IPS DF 6.9 (cell line): ENCODE data around the gene KLHL34.

Experiments
- DNase-seq: peaks from one replicate; pipeline ENCODE4 v3.0.0-alpha.2; 2013; ENCODE audit warnings: low read depth, low spot score
- H3K27ac ChIP-seq: one replicate; pipeline ENCODE4 v1.5.1; 2013; ENCODE audit warnings: low read length, control low read depth
- H3K27me3 ChIP-seq: 2 replicates; pipeline ENCODE4 v1.6.1; 2013; ENCODE audit warnings: mild to moderate bottlenecking, low read length; ENCODE audit not compliant: control insufficient read depth, insufficient read depth
- H3K36me3 ChIP-seq: 2 replicates; pipeline ENCODE4 v1.6.1; 2013; ENCODE audit warnings: low read length; ENCODE audit not compliant: control insufficient read depth, insufficient read depth
- H3K4me1 ChIP-seq: 2 replicates; pipeline ENCODE4 v1.6.1; 2013; ENCODE audit warnings: low read length; ENCODE audit not compliant: control insufficient read depth, insufficient read depth
- H3K4me3 ChIP-seq: 2 replicates; pipeline ENCODE4 v1.5.1; 2013; ENCODE audit warnings: mild to moderate bottlenecking, low read length
- H3K9me3 ChIP-seq: 2 replicates; pipeline ENCODE4 v1.6.1; 2013; ENCODE audit warnings: low read length, inconsistent platforms; ENCODE audit not compliant: control insufficient read depth, insufficient read depth
- WGBS: extraction: QIAGEN DNeasy Blood & Tissue Kit; methylation state at CpG from one replicate; pipeline ENCODE4 v1.1.7; 2013; ENCODE audit warnings: mixed read lengths, missing lambda C conversion rate; ENCODE audit not compliant: insufficient read length, insufficient coverage; 5-methylcytosine and 5-hydroxymethylcytosine counted together

Gene KLHL34

DNA sequence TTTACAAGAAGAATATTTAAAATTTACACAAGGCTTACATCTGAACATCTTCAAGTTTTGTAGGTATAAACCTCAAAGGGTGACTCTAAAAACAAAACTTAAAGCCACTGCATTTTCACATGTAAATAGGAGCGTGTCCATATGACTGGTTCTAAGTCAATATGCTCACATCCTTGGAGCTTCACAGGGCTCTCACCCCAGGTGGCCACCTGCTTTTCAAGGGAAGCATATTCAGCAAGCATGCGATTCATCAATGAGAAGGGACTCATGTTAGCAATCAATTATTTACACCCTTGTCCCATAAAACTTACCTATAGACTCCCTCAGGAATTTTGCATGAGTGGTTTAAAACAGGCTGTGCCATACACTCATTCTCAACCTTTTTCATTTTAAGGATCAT is 17.8 kb upstream of the KLHL34 start:
- WGBS = no CpG with 5 or more reads among the region's 2 CpGs
- Histone ChIP-seq H3K4me1 (no peaks in the 10 kb centered on the region), H3K4me3 (no peak overlapping the region), H3K9me3 (no peaks in the 10 kb centered on the region), H3K27ac (no peak overlapping the region), H3K36me3 (no peaks in the 10 kb centered on the region), H3K27me3 (no peaks in the 10 kb centered on the region)
- no peak for DNase-seq

DNA sequence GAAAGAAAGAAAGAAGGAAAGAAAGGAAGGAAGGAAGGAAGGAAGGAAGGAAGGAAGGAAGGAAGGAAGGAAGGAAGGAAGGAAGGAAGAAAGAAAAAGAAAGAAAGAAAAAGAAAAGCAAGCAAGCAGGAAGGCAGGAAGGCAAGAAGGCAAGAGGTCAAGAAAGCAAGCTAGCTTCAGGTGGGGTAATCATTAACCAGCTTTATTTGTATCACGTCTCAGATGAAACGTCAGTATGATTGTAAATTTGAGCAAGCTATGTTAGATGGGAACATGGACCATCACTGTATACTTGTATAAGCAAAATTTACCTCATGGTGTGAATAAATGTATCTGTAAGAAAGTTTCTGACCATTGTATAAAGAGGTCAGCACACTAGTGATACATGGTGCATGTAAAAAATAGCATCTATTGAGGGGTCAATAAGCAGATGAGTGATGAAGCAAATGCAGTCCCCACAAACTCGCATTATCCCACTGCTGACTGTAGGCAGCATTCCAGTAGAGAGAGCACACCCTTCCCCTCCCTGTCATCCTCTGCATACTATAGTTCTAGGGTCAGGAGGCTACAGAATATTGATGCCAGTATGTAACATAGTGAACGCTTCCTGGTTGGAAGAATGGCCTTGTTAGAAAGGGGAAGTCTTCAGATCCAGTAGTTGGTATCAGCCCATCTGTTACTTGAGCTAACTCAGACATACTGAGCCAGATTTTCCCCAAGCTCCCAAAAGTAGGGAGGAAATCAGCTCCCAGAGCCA is 16.5 kb upstream of the KLHL34 start:
- Histone ChIP-seq H3K36me3 (no peaks in the 10 kb centered on the region), H3K9me3 (no peaks in the 10 kb centered on the region), H3K4me1 (no peaks in the 10 kb centered on the region), H3K27me3 (no peaks in the 10 kb centered on the region), H3K27ac (no peak overlapping the region), H3K4me3 (no peak overlapping the region)
- no peak for DNase-seq
- whole genome bisulfite sequencing = no CpG with 5 or more reads among the region's 4 CpGs

- no peak for DNase-seq
- Histone ChIP-seq H3K36me3 (no peaks in the 10 kb centered on the region), H3K27me3 (no peaks in the 10 kb centered on the region), H3K9me3 (no peaks in the 10 kb centered on the region), H3K27ac (no peak overlapping the region), H3K4me1 (no peaks in the 10 kb centered on the region), H3K4me3 (no peak overlapping the region)
- no CpG with 5 or more reads among the region's 4 CpGs for WGBS
These were observed 8.5 kb upstream of the KLHL34 start for GRCh38 chrX:21666679-21667078.

- DNase-seq = no peak
- no peak overlapping the region for H3K4me3 ChIP-seq
- no peak overlapping the region for H3K27ac ChIP-seq
- no peaks in the 10 kb centered on the region for H3K36me3 ChIP-seq
- H3K27me3 ChIP-seq = no peaks in the 10 kb centered on the region
- no CpG with 5 or more reads among the region's 4 CpGs for WGBS
- no peaks in the 10 kb centered on the region for H3K9me3 ChIP-seq
- H3K4me1 ChIP-seq = no peaks in the 10 kb centered on the region
These were observed 8.1 kb upstream of the KLHL34 start for GRCh38 chrX:21666252-21666651.

DNA sequence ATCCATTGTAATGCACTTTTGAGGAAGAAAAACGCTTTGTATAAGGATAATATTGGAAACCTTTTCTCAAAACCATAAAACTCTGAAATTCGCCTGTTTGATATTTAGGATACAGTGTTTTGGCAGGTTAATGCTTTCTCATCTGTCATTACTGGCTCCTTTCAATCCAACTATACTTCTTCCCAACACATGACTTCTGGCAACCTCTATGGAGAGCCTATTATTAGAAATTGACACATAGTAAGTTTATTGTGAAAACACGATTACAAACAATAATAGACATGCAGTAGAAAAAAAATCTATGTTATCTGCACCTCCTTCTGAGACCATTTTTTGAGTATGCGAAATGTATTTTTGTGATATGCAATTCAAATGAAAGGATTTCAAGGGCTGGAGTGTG is 4.6 kb upstream of the KLHL34 start:
- no peaks in the 10 kb centered on the region for H3K9me3 ChIP-seq
- DNase-seq = no peak
- no peaks in the 10 kb centered on the region for H3K36me3 ChIP-seq
- WGBS = no CpG with 5 or more reads among the region's 4 CpGs
- no peak overlapping the region for H3K4me3 ChIP-seq
- no peak overlapping the region for H3K27ac ChIP-seq
- H3K27me3 ChIP-seq = no peaks in the 10 kb centered on the region
- H3K4me1 ChIP-seq = no peaks in the 10 kb centered on the region

DNA sequence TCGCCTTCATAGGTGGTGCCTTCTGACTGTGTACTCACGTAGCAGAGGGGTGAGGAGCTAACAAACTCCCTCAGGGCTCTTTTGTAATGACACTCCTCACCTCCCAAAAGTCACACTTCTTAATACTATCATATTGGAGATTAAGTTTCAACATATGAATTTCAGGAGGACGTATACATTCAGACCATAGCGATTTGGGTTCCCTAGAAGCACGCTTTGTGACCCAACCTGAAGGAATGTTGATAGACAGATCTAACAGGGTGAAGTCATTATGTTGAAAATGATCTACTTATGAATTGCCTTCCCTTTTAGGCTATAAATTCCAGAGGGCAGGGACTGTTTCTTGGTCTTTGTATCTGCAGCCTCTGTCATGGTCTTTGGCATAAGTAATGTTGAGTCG is 3.2 kb upstream of the KLHL34 start:
- Histone ChIP-seq H3K4me3 (no peak overlapping the region), H3K36me3 (no peaks in the 10 kb centered on the region), H3K27me3 (no peaks in the 10 kb centered on the region), H3K4me1 (no peaks in the 10 kb centered on the region), H3K27ac (no peak overlapping the region), H3K9me3 (no peaks in the 10 kb centered on the region)
- no peak for DNase-seq
- WGBS = no CpG with 5 or more reads among the region's 6 CpGs

DNA sequence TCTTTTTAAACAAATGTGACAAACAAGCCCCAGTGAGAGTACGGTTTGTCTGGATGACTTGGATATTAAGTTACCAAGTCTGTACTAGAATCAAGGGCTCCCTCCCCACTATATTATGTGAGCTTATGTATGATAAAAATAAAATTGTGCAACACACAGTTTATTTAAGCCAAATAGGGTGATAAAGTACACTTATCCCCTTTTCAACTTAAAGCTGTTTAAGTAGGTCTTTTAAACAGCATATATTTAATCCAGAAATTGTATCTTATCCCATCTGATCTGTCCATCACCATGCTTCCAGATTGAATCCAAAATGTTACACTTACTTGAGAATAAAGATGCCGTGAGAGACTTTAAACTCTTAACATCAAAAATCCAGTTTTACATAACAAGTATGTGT is 2.0 kb upstream of the KLHL34 start:
- Histone ChIP-seq H3K4me3 (no peak overlapping the region), H3K9me3 (no peaks in the 10 kb centered on the region), H3K36me3 (no peaks in the 10 kb centered on the region), H3K4me1 (no peaks in the 10 kb centered on the region), H3K27ac (no peak overlapping the region), H3K27me3 (no peaks in the 10 kb centered on the region)
- DNase-seq = no peak
- no CpG with 5 or more reads among the region's 2 CpGs for WGBS

- Histone ChIP-seq H3K4me3 (no peak overlapping the region), H3K4me1 (no peaks in the 10 kb centered on the region), H3K27ac (no peak overlapping the region), H3K9me3 (no peaks in the 10 kb centered on the region), H3K36me3 (no peaks in the 10 kb centered on the region), H3K27me3 (no peaks in the 10 kb centered on the region)
- WGBS = no CpG with 5 or more reads among the region's 3 CpGs
- no peak for DNase-seq
These were observed 1.2 kb upstream of the KLHL34 start for GRCh38 chrX:21659320-21659719.

GRCh38 chrX:21658746-21659145 is 616 bp upstream of the KLHL34 start:
- H3K36me3 ChIP-seq = no peaks in the 10 kb centered on the region
- no peak overlapping the region for H3K27ac ChIP-seq
- WGBS = no CpG with 5 or more reads among the region's 23 CpGs
- H3K27me3 ChIP-seq = no peaks in the 10 kb centered on the region
- DNase-seq = no peak
- no peaks in the 10 kb centered on the region for H3K4me1 ChIP-seq
- peak overlapping the region; percentile 52; the same call in 1 of the 2 replicates for H3K4me3 ChIP-seq
- H3K9me3 ChIP-seq = no peaks in the 10 kb centered on the region

GRCh38 chrX:21657318-21658151 is 595 bp downstream of the KLHL34 start:
- no peaks in the 10 kb centered on the region for H3K4me1 ChIP-seq
- no peak overlapping the region for H3K27ac ChIP-seq
- no CpG with 5 or more reads among the region's 57 CpGs for WGBS
- H3K4me3 ChIP-seq = peak overlapping the region; percentile 52; the same call in 1 of the 2 replicates
- H3K9me3 ChIP-seq = no peaks in the 10 kb centered on the region
- no peaks in the 10 kb centered on the region for H3K36me3 ChIP-seq
- no peaks in the 10 kb centered on the region for H3K27me3 ChIP-seq
- no peak for DNase-seq
